HepG2 (cell line): ENCODE measurements around the gene PSMA7. TPM values are rescaled to one million over a fixed set of nuclear protein-coding genes. Genes with fewer than 3 reads are reported as not detected.

Source experiments
- ATAC-seq: fragments of 200-7000 bp; cut with Tn5 transposase; 3 replicates; pipeline ENCODE4 v1.9.1; 2020; ENCODE audit warnings: mild to moderate bottlenecking, moderate library complexity
- BruUV-seq: library from RNA; stranded (reverse); fragments of 400-500 nt; replicated peaks from 2 replicates; lab custom pipeline; 2021; lab: Mats Ljungman, UMichigan
- CTCF ChIA-PET: fragments of 300-600 bp; formaldehyde crosslinking; extraction: SDS; loops from one replicate; lab custom pipeline; 2021; ENCODE audit warnings: low total read pairs, inconsistent platforms, low intra/inter-chr PET ratio; lab: Yijun Ruan, JAX
- POLR2A ChIA-PET: fragments of 350-600 bp; sonication (Branson Sonifier 250); formaldehyde crosslinking; loops from one replicate; lab custom pipeline; 2020; ENCODE audit warnings: antibody characterized with exemption, inconsistent platforms; lab: Yijun Ruan, JAX
- DNase-seq: peaks from one replicate; pipeline ENCODE4 v3.0.0-alpha.2; 2015; ENCODE audit warnings: low spot score
- FAIRE-seq: peaks from 3 replicates; lab custom pipeline; 2011; peaks lifted over from hg19 to GRCh38; lab: Jason Lieb, UNC
- H2AFZ ChIP-seq: one replicate; pipeline ENCODE4 v1.6.1; 2011; ENCODE audit warnings: low read length, inconsistent platforms
- H3K27ac ChIP-seq: fragments of 300-600 bp; 3 replicates; pipeline ENCODE4 v1.8.0; 2011; ENCODE audit warnings: mixed run types, mild to moderate bottlenecking, mixed read lengths, low read length, inconsistent platforms; ENCODE audit not compliant: insufficient read depth; ENCODE audit errors: extremely low read length
- H3K27me3 ChIP-seq, 2 experiments: fragments of 200-600 bp in 1 of 2; 2 replicates in 1 of 2; 3 replicates in 1 of 2; pipeline versions ENCODE4 v1.6.0 to v1.8.0; 2011; ENCODE audit warnings: low read length in 2 of 2, mild to moderate bottlenecking in 2 of 2, moderate library complexity in 2 of 2, inconsistent platforms in 1 of 2; ENCODE audit not compliant: insufficient read depth in 2 of 2, control insufficient read depth in 1 of 2
- H3K36me3 ChIP-seq, 2 experiments: fragments of 200-600 bp in 1 of 2; replicated peaks in 1 of 2; 2 replicates in 1 of 2; 3 replicates in 1 of 2; pipeline versions ENCODE4 v1.5.1 to v1.8.0; 2011; ENCODE audit warnings: low read length in 2 of 2, inconsistent platforms in 1 of 2; ENCODE audit not compliant: insufficient read depth in 2 of 2, control insufficient read depth in 1 of 2
- H3K4me1 ChIP-seq: 2 replicates; pipeline ENCODE4 v1.5.1; 2012; ENCODE audit warnings: low read length, inconsistent platforms; ENCODE audit not compliant: insufficient read depth
- H3K4me2 ChIP-seq: 2 replicates; pipeline ENCODE4 v1.6.0; 2011; ENCODE audit warnings: low read depth, low read length, inconsistent platforms
- H3K4me3 ChIP-seq, 3 experiments: fragments of 200-600 bp in 1 of 3; sonication (generic), shearing (Covaris generic) in 1 of 3; replicated peaks in 1 of 3; 2 replicates each; pipeline ENCODE4 v1.5.1; 2011 to 2016; ENCODE audit warnings: low read length in 3 of 3, inconsistent platforms in 2 of 3, low read depth in 2 of 3, mild to moderate bottlenecking in 2 of 3, control low read depth in 1 of 3, mixed read lengths in 1 of 3; ENCODE audit not compliant: insufficient read depth in 1 of 3
- H3K79me2 ChIP-seq: one replicate; pipeline ENCODE4 v1.6.1; 2011; ENCODE audit warnings: low read length, inconsistent platforms; ENCODE audit not compliant: insufficient read depth
- H3K9ac ChIP-seq: 2 replicates; pipeline ENCODE4 v1.6.0; 2011; ENCODE audit warnings: mild to moderate bottlenecking, low read depth, low read length, inconsistent platforms; ENCODE audit not compliant: insufficient read depth
- H3K9me3 ChIP-seq: 2 replicates; pipeline ENCODE4 v1.5.1; 2012; ENCODE audit warnings: mild to moderate bottlenecking, low read length
- H4K20me1 ChIP-seq: 2 replicates; pipeline ENCODE4 v1.6.0; 2011; ENCODE audit warnings: inconsistent platforms, mild to moderate bottlenecking, low read length, moderate library complexity; ENCODE audit not compliant: insufficient read depth
- AGO1 ChIP-seq: fragments of 200-400 bp; formaldehyde crosslinking; IDR thresholded peaks from 2 replicates; pipeline ENCODE4 v1.6.1; 2017; ENCODE audit warnings: mild to moderate bottlenecking, low read depth, low read length, moderate library complexity; ENCODE audit not compliant: poor library complexity, severe bottlenecking
- NFYB ChIP-seq: sonication (generic); formaldehyde crosslinking; IDR thresholded peaks from 2 replicates; pipeline ENCODE4 v1.4.0; 2020; ENCODE audit warnings: missing genetic modification reagents
- NRL ChIP-seq: sonication (generic); formaldehyde crosslinking; IDR thresholded peaks from 2 replicates; pipeline ENCODE4 v1.5.0; 2020; ENCODE audit warnings: missing genetic modification reagents, mild to moderate bottlenecking, moderate library complexity, borderline replicate concordance
- POLR2AphosphoS5 ChIP-seq: IDR thresholded peaks from 2 replicates; pipeline ENCODE4 v1.6.1; 2012; ENCODE audit warnings: low read depth, low read length
- RBFOX2 ChIP-seq: fragments of 200-400 bp; formaldehyde crosslinking; IDR thresholded peaks from 2 replicates; pipeline ENCODE4 v1.6.1; 2017; ENCODE audit warnings: low read depth, mild to moderate bottlenecking, low read length
- ZNF253 ChIP-seq: sonication (generic); formaldehyde crosslinking; IDR thresholded peaks from 2 replicates; pipeline ENCODE4 v1.8.0; 2022; ENCODE audit warnings: mild to moderate bottlenecking, missing genetic modification reagents, borderline replicate concordance
- ZNF318 ChIP-seq: sonication (generic); formaldehyde crosslinking; IDR thresholded peaks from 2 replicates; pipeline ENCODE4 v1.4.0; 2020; ENCODE audit warnings: mild to moderate bottlenecking, missing genetic modification reagents
- ZNF883 ChIP-seq: sonication (generic); formaldehyde crosslinking; IDR thresholded peaks from 2 replicates; pipeline ENCODE4 v1.5.1; 2020; ENCODE audit warnings: mild to moderate bottlenecking, missing genetic modification reagents; ENCODE audit errors: not compliant biosample characterization
- ZZZ3 ChIP-seq: sonication (generic); formaldehyde crosslinking; IDR thresholded peaks from 2 replicates; pipeline ENCODE4 v1.4.0; 2020; ENCODE audit warnings: missing genetic modification reagents, mild to moderate bottlenecking, borderline replicate concordance
- WGBS: methylation state at CpG from one replicate; pipeline ENCODE4 v1.1.6; 2017; ENCODE audit warnings: low lambda C conversion rate; 5-methylcytosine and 5-hydroxymethylcytosine counted together
- in situ Hi-C: cut with HindIII; loops from 2 replicates; pipeline ENCODE4 v1.10.0; 2017; ENCODE audit warnings: low pct_unique_long_range_greater_than_20kb; ENCODE audit not compliant: extremely low pct_ligation_motif_present
- intact Hi-C: fragments of 100-400 bp; cut with micrococcal nuclease; formaldehyde crosslinking; loops from one replicate; pipeline ENCODE4 v1.10.0; 2022; ENCODE audit not compliant: unreplicated experiment
- polyA plus RNA-seq, 8 experiments: library from polyadenylated mRNA; depleted of rRNA in 3 of 8; stranded (reverse) in 7 of 8; unstranded in 1 of 8; fragments of >200 nt; fragmentation: Illumina TruSeq in 4 of 8; extraction: Trizol in 4 of 8; gene quantifications; 2 replicates each; pipeline versions ENCODE4 v1.2.1 to v1.2.3, GENCODE V29; 2011 to 2016; ENCODE audit warnings: low read depth in 4 of 8, missing spikeins in 1 of 8, mixed read lengths in 1 of 8; ENCODE audit not compliant: insufficient read depth in 1 of 8
- total RNA-seq, 5 experiments: library from RNA; depleted of rRNA; stranded (reverse); fragments of >200 nt; fragmentation: Illumina TruSeq; extraction: Trizol; gene quantifications; 2 replicates each; pipeline ENCODE4 v1.2.3, GENCODE V29; 2016; ENCODE audit warnings: low read depth in 1 of 5
- TF ChIP-seq, protein P1 (sequence below): sonication (generic); formaldehyde crosslinking; IDR thresholded peaks from 2 replicates; pipeline ENCODE4 v1.5.1; 2020; ENCODE audit warnings: mild to moderate bottlenecking, missing genetic modification reagents, moderate library complexity

Gene PSMA7
- total and polyA plus RNA-seq, 2 of the 13 experiments (the other 11 are each of a cell fraction or from before 2014, with no cell fraction given): 531 to 631 TPM

DNA sequence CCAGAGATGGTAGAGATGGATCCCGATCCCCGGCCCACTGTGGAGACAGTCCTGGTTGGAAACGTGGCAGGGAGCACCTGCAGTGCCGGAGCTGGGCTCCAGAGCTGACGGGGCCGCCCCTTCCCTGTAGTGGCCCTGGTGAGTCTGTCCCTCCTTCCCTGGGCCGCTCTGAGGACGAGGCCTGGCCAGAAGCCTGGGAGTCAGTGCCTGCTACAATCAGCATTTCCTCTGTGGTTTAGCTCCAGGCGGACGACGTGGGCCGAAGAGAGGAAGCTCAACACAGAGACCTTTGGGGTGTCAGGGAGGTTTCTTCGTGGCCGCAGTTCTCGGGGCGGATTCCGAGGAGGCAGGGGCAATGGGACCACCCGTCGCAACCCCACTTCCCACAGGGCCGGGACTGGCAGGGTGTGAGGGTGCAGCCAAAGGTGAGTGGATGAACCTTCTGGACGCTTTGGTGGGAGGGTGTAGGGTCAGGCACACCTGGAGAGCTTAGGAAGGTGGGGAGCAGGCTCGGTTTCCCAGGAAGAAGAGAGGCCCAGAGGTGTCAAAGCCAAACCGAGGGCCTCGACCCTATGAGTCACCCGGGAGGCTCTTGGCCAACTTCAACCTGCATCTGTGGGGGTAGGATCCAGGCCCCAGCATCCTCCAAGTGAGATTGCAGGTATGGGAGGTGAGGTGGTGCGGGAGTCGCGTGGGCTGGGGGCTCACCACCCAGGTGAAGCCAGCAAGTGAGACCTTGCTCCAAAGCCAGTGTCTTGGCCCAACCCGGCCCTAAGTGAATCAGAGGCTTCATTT, 9.9 kb downstream of the PSMA7 start:
- H3K4me3 ChIP-seq: no peak overlapping the region
- no TSS peak for BruUV-seq
- H4K20me1 ChIP-seq: peaks cover 34% of the 10 kb centered on the region
- H3K9me3 ChIP-seq: no peaks in the 10 kb centered on the region
- in situ Hi-C loops (no loop called here), intact Hi-C loops (no loop called here)
- POLR2A ChIA-PET: interaction anchor here (1.5 to 7.8 kb wide), 2 partner anchors 9 to 11 kb away, joined by 4 to 86 read pairs; partner anchors contain the start of gene LSM14B
- 94% methylated on average over 29 of the region's 29 CpGs for WGBS
- no peak overlapping the region for H3K27ac ChIP-seq
- FAIRE-seq (no peak), DNase-seq (no peak), ATAC-seq (peak; percentile 1; the same call in 2 of the 3 replicates)
- H3K27me3 ChIP-seq: no peaks in the 10 kb centered on the region
- peaks cover 31% of the 10 kb centered on the region for H3K4me1 ChIP-seq
- H3K36me3 ChIP-seq: peaks cover 67 to 92% of the 10 kb centered on the region in 2 experiments
- CTCF ChIA-PET: no interaction called here
- H3K4me2 ChIP-seq: no peak overlapping the region
- H3K79me2 ChIP-seq: no peaks in the 10 kb centered on the region
- H3K9ac ChIP-seq: no peak overlapping the region
- no peak overlapping the region for H2AFZ ChIP-seq
- TF ChIP-seq NRL (CRISPR knock-in tag): peak; percentile 60; the same call in 1 of the 2 replicates
- TF ChIP-seq ZNF883: peak; percentile 49
- TF ChIP-seq POLR2AphosphoS5: 0 out of 2 replicates have a peak, but pooled peaks have one; percentile 12
- TF ChIP-seq AGO1: peak; percentile 41
- TF ChIP-seq ZNF253 (CRISPR knock-in tag): no peak
- TF ChIP-seq, protein P1, sequence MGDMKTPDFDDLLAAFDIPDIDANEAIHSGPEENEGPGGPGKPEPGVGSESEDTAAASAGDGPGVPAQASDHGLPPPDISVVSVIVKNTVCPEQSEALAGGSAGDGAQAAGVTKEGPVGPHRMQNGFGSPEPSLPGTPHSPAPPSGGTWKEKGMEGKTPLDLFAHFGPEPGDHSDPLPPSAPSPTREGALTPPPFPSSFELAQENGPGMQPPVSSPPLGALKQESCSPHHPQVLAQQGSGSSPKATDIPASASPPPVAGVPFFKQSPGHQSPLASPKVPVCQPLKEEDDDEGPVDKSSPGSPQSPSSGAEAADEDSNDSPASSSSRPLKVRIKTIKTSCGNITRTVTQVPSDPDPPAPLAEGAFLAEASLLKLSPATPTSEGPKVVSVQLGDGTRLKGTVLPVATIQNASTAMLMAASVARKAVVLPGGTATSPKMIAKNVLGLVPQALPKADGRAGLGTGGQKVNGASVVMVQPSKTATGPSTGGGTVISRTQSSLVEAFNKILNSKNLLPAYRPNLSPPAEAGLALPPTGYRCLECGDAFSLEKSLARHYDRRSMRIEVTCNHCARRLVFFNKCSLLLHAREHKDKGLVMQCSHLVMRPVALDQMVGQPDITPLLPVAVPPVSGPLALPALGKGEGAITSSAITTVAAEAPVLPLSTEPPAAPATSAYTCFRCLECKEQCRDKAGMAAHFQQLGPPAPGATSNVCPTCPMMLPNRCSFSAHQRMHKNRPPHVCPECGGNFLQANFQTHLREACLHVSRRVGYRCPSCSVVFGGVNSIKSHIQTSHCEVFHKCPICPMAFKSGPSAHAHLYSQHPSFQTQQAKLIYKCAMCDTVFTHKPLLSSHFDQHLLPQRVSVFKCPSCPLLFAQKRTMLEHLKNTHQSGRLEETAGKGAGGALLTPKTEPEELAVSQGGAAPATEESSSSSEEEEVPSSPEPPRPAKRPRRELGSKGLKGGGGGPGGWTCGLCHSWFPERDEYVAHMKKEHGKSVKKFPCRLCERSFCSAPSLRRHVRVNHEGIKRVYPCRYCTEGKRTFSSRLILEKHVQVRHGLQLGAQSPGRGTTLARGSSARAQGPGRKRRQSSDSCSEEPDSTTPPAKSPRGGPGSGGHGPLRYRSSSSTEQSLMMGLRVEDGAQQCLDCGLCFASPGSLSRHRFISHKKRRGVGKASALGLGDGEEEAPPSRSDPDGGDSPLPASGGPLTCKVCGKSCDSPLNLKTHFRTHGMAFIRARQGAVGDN: peak; percentile 23
- TF ChIP-seq NFYB: no peak
- 0 out of 2 replicates have a peak, but pooled peaks have one; percentile 32 for TF ChIP-seq ZNF318 (CRISPR knock-in tag)
- 0 out of 2 replicates have a peak, but pooled peaks have one; percentile 42 for TF ChIP-seq ZZZ3 (CRISPR knock-in tag)
- 0 out of 2 replicates have a peak, but pooled peaks have one; percentile 23 for TF ChIP-seq RBFOX2
